ENCODE results near the gene LMO7. TPM values are rescaled to one million over a fixed set of nuclear protein-coding genes. Genes with fewer than 3 reads are reported as not detected.

Gene LMO7
- total and polyA plus RNA-seq, 2 of the 13 experiments (the other 11 are each of a cell fraction or from before 2014, with no cell fraction given): 34.0 to 121 TPM

GRCh38 chr13:75670496-75670895 lies 34.4 kb downstream of the LMO7 start:
- Histone ChIP-seq H3K4me2 (ENCODE audit: low read depth, low read length) (no peak overlapping the region), H3K9me3 (ENCODE audit: low read length) (no peaks in the 10 kb centered on the region), H3K9ac (ENCODE audit: insufficient read depth, low read depth, low read length) (no peak overlapping the region), H3K27ac (ENCODE audit: extremely low read length, insufficient read depth, low read length) (no peak overlapping the region), H3K79me2 (ENCODE audit: insufficient read depth, low read length) (no peaks in the 10 kb centered on the region), H3K4me3 (replicated peaks in 1 of 3; ENCODE audit: insufficient read depth in 1 of 3, low read depth in 2 of 3, low read length in 3 of 3) (no peak overlapping the region), H3K4me1 (ENCODE audit: insufficient read depth, low read length) (no peaks in the 10 kb centered on the region), H2AFZ (ENCODE audit: low read length) (no peak overlapping the region), H4K20me1 (ENCODE audit: insufficient read depth, low read length) (no peaks in the 10 kb centered on the region), H3K36me3 (replicated peaks in 1 of 2; ENCODE audit: control insufficient read depth in 1 of 2, insufficient read depth in 2 of 2, low read length in 2 of 2) (no peaks in the 10 kb centered on the region), H3K27me3 (ENCODE audit: control insufficient read depth in 1 of 2, insufficient read depth in 2 of 2, low read length in 2 of 2) (no peaks in the 10 kb centered on the region)
- intact Hi-C loops (cut with micrococcal nuclease; ENCODE audit: unreplicated experiment) (loop anchor here (5.0 kb wide), 1 partner anchor 33 kb away; the partner anchor contains the start of gene LMO7), in situ Hi-C loops (cut with HindIII; ENCODE audit: extremely low pct_ligation_motif_present, low pct_unique_long_range_greater_than_20kb) (loop anchor here (25.0 kb wide), 1 partner anchor 342 kb away; no protein-coding TSS in a partner anchor)
- ChIA-PET CTCF (ENCODE audit: low intra/inter-chr PET ratio, low total read pairs) (no interaction called here), POLR2A (no interaction called here)
- BruUV-seq (replicated peaks): no TSS peak
- ATAC-seq (no peak), FAIRE-seq (no peak), DNase-seq (ENCODE audit: low spot score) (no peak)
- TF ChIP-seq NONO (IDR thresholded peaks at IDR 0.05): no peak
- no peak for TF ChIP-seq NONO (CRISPR knock-in tag; conservative IDR thresholded peaks at IDR 0.05)
- no peak for TF ChIP-seq SMC3 (IDR thresholded peaks at IDR 0.05; ENCODE audit: low read length)
- TF ChIP-seq ZKSCAN8 (CRISPR knock-in tag; IDR thresholded peaks at IDR 0.05; ENCODE audit: borderline replicate concordance): no peak
- TF ChIP-seq MATR3 (CRISPR knock-in tag; IDR thresholded peaks at IDR 0.05): no peak
- no peak for TF ChIP-seq NFKB2 (CRISPR knock-in tag; IDR thresholded peaks at IDR 0.05; ENCODE audit: borderline replicate concordance)
- TF ChIP-seq, protein P1, sequence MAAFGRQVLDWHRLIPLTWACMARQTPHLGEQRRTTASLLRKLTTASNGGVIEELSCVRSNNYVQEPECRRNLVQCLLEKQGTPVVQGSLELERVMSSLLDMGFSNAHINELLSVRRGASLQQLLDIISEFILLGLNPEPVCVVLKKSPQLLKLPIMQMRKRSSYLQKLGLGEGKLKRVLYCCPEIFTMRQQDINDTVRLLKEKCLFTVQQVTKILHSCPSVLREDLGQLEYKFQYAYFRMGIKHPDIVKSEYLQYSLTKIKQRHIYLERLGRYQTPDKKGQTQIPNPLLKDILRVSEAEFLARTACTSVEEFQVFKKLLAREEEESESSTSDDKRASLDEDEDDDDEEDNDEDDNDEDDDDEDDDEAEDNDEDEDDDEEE (CRISPR knock-in tag; IDR thresholded peaks at IDR 0.05): no peak
- TF ChIP-seq RAD21 (CRISPR knock-in tag; IDR thresholded peaks at IDR 0.05): no peak
- TF ChIP-seq GFI1 (CRISPR knock-in tag; IDR thresholded peaks at IDR 0.05; ENCODE audit: borderline replicate concordance): no peak
- TF ChIP-seq PRDM10 (CRISPR knock-in tag; IDR thresholded peaks at IDR 0.05; ENCODE audit: low read depth): no peak
- no peak for TF ChIP-seq ZUFSP (CRISPR knock-in tag; IDR thresholded peaks at IDR 0.05; ENCODE audit: borderline replicate concordance)
- TF ChIP-seq ZNF333 (CRISPR knock-in tag; IDR thresholded peaks at IDR 0.05; ENCODE audit: borderline replicate concordance): no peak
- WGBS (ENCODE audit: low lambda C conversion rate): 92% methylated on average over 1 of the region's 1 CpG

Data from HepG2 (cell line).